ENCODE data around the gene TNFRSF12A. TPM values are rescaled to one million over a fixed set of nuclear protein-coding genes. Genes with fewer than 3 reads are reported as not detected.

Gene TNFRSF12A
- total and polyA plus RNA-seq, 2 of the 13 experiments (the other 11 are each of a cell fraction or from before 2014, with no cell fraction given), result 61.9 to 66.0 TPM

DNA sequence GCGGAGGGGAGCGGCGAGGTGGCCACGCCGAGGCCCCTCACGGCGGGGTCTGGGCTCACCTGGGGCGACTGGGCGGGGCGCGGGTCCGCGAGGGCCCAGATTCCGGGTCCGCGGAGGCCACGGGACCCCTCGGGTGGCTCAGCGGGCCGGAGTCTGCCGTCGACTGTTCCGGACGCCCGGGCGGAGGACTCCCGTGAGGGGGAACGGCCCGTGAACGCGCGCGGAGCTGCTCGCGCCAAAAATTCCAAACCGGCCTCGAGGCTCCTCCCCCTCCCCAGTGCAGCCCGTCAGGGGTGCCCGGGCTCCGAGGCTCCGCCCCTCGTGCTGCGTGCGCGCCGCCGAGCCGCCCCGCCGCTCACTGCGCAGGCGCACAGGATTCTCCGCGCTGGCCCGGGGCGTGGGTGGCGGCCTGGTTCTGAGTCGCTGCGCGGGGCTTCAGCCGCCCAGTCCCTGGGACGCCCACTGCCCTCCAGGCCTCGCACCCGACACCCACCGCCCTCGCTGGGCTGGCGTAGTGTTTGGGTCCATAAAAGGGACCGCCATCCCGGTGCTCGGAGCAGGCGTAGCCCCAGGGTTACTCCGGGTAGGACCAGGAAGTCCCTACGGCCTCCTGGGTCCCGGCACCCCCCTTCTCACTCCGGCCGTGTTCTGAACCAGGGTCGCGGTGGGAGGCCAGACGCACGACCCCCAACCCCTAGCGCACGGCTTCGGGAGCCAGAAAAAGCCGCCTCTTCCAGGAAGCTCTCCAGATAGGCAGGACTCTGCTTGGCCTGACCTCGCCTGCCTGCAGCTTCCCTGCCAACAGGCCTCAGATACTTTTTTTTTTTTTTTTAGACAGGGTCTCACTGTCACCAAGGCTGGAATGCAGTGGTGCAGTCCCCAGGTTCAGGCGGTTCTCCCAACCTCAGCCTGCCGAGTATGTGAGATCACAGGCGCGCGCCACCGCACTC lies 39.7 kb upstream of the TNFRSF12A start, which contains the start of gene PKMYT1 (continued):
- TF ChIP-seq, protein P1, sequence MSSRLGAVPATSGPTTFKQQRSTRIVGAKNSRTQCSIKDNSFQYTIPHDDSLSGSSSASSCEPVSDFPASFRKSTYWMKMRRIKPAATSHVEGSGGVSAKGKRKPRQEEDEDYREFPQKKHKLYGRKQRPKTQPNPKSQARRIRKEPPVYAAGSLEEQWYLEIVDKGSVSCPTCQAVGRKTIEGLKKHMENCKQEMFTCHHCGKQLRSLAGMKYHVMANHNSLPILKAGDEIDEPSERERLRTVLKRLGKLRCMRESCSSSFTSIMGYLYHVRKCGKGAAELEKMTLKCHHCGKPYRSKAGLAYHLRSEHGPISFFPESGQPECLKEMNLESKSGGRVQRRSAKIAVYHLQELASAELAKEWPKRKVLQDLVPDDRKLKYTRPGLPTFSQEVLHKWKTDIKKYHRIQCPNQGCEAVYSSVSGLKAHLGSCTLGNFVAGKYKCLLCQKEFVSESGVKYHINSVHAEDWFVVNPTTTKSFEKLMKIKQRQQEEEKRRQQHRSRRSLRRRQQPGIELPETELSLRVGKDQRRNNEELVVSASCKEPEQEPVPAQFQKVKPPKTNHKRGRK (CRISPR knock-in tag; IDR thresholded peaks at IDR 0.05), result no peak
- TF ChIP-seq ZNF782 (CRISPR knock-in tag; IDR thresholded peaks at IDR 0.05; ENCODE audit: borderline replicate concordance) (0 out of 2 replicates have a peak, but pooled peaks have one; percentile 81), EHMT2 (IDR thresholded peaks at IDR 0.05; ENCODE audit: borderline replicate concordance, low read depth, low read length) (no peak), HDAC2 (CRISPR knock-in tag; IDR thresholded peaks at IDR 0.05) (no peak), CHCHD3 (CRISPR knock-in tag; IDR thresholded peaks at IDR 0.05) (0 out of 2 replicates have a peak, but pooled peaks have one; percentile 18), NR2F2 (IDR thresholded peaks at IDR 0.05; ENCODE audit: borderline replicate concordance, low read depth) (no peak), SPEN (CRISPR knock-in tag; IDR thresholded peaks at IDR 0.05; ENCODE audit: low read depth) (peak; percentile 74), KAT7 (CRISPR knock-in tag; IDR thresholded peaks at IDR 0.05; ENCODE audit: borderline replicate concordance) (no peak; the same call in 1 of the 2 replicates), GATA4 (IDR thresholded peaks at IDR 0.05; ENCODE audit: borderline replicate concordance, low read depth) (0 out of 2 replicates have a peak, but pooled peaks have one; percentile 34), ZNF276 (CRISPR knock-in tag; IDR thresholded peaks at IDR 0.05; ENCODE audit: low read depth) (no peak), NCOA5 (CRISPR knock-in tag; IDR thresholded peaks at IDR 0.05) (no peak), HOXA5 (CRISPR knock-in tag; IDR thresholded peaks at IDR 0.05) (peak; percentile 74), ZFP90 (CRISPR knock-in tag; IDR thresholded peaks at IDR 0.05; ENCODE audit: borderline replicate concordance) (no peak), ZNF251 (CRISPR knock-in tag; IDR thresholded peaks at IDR 0.05) (no peak), TMF1 (CRISPR knock-in tag; IDR thresholded peaks at IDR 0.05; ENCODE audit: low read depth) (no peak; the same call in 1 of the 2 replicates), SNAPC2 (CRISPR knock-in tag; IDR thresholded peaks at IDR 0.05) (0 out of 2 replicates have a peak, but pooled peaks have one; percentile 13), GABPB1 (CRISPR knock-in tag; IDR thresholded peaks at IDR 0.05) (0 out of 2 replicates have a peak, but pooled peaks have one; percentile 47)
- TF ChIP-seq, protein P2, sequence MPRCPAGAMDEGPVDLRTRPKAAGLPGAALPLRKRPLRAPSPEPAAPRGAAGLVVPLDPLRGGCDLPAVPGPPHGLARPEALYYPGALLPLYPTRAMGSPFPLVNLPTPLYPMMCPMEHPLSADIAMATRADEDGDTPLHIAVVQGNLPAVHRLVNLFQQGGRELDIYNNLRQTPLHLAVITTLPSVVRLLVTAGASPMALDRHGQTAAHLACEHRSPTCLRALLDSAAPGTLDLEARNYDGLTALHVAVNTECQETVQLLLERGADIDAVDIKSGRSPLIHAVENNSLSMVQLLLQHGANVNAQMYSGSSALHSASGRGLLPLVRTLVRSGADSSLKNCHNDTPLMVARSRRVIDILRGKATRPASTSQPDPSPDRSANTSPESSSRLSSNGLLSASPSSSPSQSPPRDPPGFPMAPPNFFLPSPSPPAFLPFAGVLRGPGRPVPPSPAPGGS (CRISPR knock-in tag; IDR thresholded peaks at IDR 0.05), result peak; percentile 83; the same call in 1 of the 2 replicates
- TF ChIP-seq, protein P3, sequence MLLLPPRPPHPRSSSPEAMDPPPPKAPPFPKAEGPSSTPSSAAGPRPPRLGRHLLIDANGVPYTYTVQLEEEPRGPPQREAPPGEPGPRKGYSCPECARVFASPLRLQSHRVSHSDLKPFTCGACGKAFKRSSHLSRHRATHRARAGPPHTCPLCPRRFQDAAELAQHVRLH (CRISPR knock-in tag; IDR thresholded peaks at IDR 0.05; ENCODE audit: borderline replicate concordance, low read depth), result no peak

Data from HepG2 (cell line).